Epidermal melanocyte (primary cell): Measurements from ENCODE around the gene AFP.

Experiments
- DNase-seq: peaks from one replicate; pipeline ENCODE4 v3.0.0; 2011; ENCODE audit warnings: low spot score; ENCODE audit not compliant: insufficient read length

Gene AFP

DNA sequence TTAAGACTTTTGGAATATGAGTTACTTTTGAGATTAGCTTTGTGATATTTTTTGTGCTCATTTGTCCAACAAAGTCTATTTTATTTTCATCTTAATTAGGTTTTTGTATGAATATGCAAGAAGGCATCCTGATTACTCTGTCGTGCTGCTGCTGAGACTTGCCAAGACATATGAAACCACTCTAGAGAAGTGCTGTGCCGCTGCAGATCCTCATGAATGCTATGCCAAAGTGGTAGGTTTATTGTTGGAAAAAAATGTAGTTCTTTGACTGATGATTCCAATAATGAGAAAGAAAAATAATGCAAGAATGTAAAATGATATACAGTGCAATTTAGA lies 21.1 kb upstream of the AFP start:
- no peak for DNase-seq

GRCh38 chr4:73415807-73416238 lies 20.2 kb upstream of the AFP start:
- DNase-seq = no peak

GRCh38 chr4:73416423-73417087 lies 19.5 kb upstream of the AFP start:
- no peak for DNase-seq

DNA sequence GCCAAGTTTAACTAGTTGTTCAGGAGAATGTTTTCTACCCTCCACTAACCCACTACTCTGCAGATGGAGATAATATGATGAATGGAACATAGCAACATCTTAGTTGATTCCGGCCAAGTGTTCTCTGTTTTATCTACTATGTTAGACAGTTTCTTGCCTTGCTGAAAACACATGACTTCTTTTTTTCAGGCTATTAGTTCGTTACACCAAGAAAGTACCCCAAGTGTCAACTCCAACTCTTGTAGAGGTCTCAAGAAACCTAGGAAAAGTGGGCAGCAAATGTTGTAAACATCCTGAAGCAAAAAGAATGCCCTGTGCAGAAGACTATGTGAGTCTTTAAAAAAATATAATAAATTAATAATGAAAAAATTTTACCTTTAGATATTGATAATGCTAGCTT lies 18.7 kb upstream of the AFP start:
- no peak for DNase-seq

DNA sequence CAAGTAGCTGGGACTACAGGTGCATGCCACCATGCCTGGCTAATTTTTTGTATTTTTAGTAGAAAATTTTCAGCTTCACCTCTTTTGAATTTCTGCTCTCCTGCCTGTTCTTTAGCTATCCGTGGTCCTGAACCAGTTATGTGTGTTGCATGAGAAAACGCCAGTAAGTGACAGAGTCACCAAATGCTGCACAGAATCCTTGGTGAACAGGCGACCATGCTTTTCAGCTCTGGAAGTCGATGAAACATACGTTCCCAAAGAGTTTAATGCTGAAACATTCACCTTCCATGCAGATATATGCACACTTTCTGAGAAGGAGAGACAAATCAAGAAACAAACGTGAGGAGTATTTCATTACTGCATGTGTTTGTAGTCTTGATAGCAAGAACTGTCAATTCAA lies 18.0 kb upstream of the AFP start:
- no peak for DNase-seq

- DNase-seq = no peak
Measured at GRCh38 chr4:73418677-73419076, 17.3 kb upstream of the AFP start.

- DNase-seq = no peak
Measured at GRCh38 chr4:73419106-73420038, 16.6 kb upstream of the AFP start.

- no peak for DNase-seq
Measured at GRCh38 chr4:73420615-73421014, 15.4 kb upstream of the AFP start.

DNA sequence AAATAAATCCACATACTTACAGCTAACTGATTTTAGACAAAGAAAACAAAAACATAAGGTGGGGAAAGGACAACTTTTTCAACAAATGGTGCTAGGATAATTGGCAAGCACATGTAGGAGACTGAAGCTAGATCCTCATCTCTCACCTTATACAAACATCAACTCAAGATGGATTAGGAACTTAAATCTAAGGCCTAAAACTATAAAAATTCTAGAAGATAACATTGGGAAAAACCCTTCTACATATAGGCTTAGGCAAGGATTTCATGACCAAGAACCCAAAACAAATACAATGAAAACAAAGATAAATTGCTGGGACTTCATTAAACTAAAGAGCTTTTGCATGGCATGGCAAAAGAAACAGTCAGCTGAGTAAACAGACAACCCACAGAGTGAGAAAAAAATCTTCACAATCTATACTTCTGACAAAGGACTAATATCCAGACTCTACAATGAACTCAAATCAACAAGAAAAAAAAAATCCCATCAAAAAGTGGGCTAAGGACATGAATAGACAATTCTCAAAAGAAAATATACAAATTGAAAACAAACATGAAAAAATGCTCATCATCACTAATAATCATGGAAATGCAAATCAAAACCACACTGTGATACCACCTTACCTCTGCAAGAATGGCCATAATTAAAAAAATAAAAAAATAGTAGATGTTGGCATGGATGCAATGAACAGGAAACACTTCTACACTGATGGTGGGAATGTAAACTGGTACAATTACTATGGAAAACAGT lies 14.1 kb upstream of the AFP start:
- no peak for DNase-seq

- DNase-seq = no peak
Measured at GRCh38 chr4:73422458-73422752, 13.6 kb upstream of the AFP start.

DNA sequence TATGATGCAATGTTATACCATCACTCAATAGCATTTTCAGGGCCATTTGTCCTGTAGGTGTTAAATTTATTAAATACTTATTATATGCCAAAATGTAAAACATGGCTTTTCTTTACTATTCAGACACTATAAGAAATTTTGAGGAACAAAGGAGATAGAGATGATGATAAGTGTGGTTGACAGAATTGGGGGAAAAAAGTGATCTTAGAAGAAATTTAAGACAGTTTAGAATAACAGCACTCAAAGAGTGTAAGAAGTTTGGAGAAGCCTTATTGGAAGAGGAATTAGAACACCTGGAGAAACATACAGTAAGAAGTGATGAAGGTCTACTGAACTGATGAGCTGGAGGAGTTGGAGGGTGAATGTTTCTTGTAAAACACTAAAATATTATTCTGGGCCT lies 12.8 kb upstream of the AFP start:
- DNase-seq = no peak

DNA sequence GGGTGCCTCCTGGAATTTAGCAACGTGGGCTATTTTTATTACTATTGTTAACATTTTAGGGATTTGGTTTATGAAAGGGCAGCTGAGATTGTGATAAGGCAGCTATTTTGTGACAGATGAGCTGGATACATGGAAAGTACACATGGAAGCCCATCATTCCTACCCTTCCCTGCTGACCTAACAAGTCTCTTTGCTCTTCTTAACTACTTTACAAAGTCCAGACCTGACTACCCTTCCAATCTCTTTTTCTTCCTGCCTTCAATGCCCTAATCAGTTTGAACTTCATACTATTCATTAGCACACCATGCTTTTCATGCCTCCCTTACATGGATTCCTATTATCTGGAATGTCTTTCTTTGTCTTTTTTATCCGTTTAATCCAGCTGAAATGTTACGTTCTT lies 9.4 kb upstream of the AFP start:
- DNase-seq = no peak

- no peak for DNase-seq
Measured at GRCh38 chr4:73429118-73429517, 6.9 kb upstream of the AFP start.

- DNase-seq = no peak
Measured at GRCh38 chr4:73429826-73430587, 6.0 kb upstream of the AFP start.

- DNase-seq = no peak
Measured at GRCh38 chr4:73431813-73432168, 4.2 kb upstream of the AFP start.

DNA sequence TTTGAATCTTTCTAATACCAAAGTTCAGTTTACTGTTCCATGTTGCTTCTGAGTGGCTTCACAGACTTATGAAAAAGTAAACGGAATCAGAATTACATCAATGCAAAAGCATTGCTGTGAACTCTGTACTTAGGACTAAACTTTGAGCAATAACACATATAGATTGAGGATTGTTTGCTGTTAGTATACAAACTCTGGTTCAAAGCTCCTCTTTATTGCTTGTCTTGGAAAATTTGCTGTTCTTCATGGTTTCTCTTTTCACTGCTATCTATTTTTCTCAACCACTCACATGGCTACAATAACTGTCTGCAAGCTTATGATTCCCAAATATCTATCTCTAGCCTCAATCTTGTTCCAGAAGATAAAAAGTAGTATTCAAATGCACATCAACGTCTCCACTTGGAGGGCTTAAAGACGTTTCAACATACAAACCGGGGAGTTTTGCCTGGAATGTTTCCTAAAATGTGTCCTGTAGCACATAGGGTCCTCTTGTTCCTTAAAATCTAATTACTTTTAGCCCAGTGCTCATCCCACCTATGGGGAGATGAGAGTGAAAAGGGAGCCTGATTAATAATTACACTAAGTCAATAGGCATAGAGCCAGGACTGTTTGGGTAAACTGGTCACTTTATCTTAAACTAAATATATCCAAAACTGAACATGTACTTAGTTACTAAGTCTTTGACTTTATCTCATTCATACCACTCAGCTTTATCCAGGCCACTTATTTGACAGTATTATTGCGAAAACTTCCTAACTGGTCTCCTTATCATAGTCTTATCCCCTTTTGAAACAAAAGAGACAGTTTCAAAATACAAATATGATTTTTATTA lies 3.6 kb upstream of the AFP start:
- no peak for DNase-seq

DNA sequence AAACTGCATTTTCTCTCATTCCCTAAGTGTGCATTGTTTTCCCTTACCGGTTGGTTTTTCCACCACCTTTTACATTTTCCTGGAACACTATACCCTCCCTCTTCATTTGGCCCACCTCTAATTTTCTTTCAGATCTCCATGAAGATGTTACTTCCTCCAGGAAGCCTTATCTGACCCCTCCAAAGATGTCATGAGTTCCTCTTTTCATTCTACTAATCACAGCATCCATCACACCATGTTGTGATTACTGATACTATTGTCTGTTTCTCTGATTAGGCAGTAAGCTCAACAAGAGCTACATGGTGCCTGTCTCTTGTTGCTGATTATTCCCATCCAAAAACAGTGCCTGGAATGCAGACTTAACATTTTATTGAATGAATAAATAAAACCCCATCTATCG lies 2.9 kb upstream of the AFP start:
- no peak for DNase-seq

DNA sequence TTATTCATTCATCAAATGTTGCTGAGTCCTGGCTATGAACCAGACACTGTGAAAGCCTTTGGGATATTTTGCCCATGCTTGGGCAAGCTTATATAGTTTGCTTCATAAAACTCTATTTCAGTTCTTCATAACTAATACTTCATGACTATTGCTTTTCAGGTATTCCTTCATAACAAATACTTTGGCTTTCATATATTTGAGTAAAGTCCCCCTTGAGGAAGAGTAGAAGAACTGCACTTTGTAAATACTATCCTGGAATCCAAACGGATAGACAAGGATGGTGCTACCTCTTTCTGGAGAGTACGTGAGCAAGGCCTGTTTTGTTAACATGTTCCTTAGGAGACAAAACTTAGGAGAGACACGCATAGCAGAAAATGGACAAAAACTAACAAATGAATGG lies 1.7 kb upstream of the AFP start:
- DNase-seq = no peak

DNA sequence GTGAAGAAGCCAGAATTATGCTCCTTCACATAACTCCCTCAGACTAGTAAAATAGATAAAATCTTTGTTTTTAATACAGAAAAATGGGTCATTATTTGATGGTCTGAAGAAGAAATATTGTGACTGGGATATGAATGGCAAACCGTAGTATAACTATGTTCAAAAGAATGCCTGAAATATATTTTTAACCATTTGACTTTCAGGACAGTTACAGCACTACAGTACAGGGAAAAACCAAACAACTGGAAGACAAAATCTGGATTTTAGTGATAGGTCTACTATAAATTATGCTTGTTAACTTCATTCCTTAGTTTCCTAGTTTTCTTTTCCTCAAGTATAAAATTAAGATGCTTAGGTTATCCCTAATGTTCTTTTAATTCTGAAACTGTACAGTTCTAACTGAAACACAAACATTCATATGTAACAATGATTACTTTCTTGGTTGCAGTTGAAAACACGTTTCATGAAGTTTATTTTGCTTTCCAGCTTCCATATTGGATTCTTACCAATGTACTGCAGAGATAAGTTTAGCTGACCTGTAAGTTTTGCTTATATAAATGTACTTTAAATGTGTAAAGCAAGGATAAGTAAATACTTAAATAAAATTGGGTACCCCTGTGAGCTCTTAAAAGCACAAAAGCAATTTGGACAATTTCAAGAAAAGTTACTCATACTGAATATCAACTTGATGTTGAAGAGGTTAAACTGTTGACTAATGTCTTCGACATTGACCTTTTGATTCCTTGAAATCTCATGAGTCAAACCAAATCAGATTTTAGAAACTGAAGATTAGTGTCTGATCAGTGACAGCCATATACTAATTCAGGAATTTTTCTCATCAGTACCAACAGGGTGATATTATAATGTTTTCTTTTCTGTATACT lies 895 bp downstream of the AFP start:
- DNase-seq = no peak

GRCh38 chr4:73437558-73437956 lies 1.5 kb downstream of the AFP start:
- no peak for DNase-seq
